SK-N-MC (cell line): ENCODE results near the gene HADHA.

Source experiments
- EZH2 ChIP-seq: fragments of 200-600 bp; sonication (generic); IDR thresholded peaks from one replicate; pipeline ENCODE4 v1.6.1; 2017; ENCODE audit warnings: antibody characterized with exemption
- POLR2AphosphoS5 ChIP-seq: IDR thresholded peaks from 2 replicates; pipeline ENCODE4 v1.6.1; 2012; ENCODE audit warnings: mild to moderate bottlenecking, low read depth, low read length, borderline replicate concordance

- no peak for TF ChIP-seq POLR2AphosphoS5
- no peak for TF ChIP-seq EZH2
These were observed 67.3 kb downstream of the HADHA start for GRCh38 chr2:26177122-26177521.
